Suppressor macrophage treated with lipopolysaccharide for 1 hour (primary cell): ENCODE results near the gene CASR.
A peak's percentile ranks its signal among the peaks of the same experiment; 100 is the strongest.

Experiments used
- DNase-seq, 3 donors: peaks; one replicate each; pipeline ENCODE4 v3.0.0-alpha.2; 2020 to 2022

CASR gene

GRCh38 chr3:122307094-122307687 lies 123.7 kb downstream of the CASR start:
- peak; percentile 40 to 63 (median 40) for DNase-seq

- DNase-seq = peak in 1 of 3 donors; percentile 49
These were observed 124.5 kb downstream of the CASR start for GRCh38 chr3:122307976-122308375.

- no peak for DNase-seq
These were observed 126.9 kb downstream of the CASR start for GRCh38 chr3:122310361-122310760.

- no peak for DNase-seq
These were observed 129.4 kb downstream of the CASR start for GRCh38 chr3:122312826-122313225.

GRCh38 chr3:122313281-122313680 lies 129.8 kb downstream of the CASR start:
- DNase-seq = no peak

GRCh38 chr3:122314228-122314876 lies 130.9 kb downstream of the CASR start:
- peak; percentile 65 to 91 (median 78) for DNase-seq

- no peak for DNase-seq
These were observed 132.2 kb downstream of the CASR start for GRCh38 chr3:122315619-122316018.

- no peak for DNase-seq
These were observed 132.9 kb downstream of the CASR start for GRCh38 chr3:122316368-122316767.

GRCh38 chr3:122318620-122319019 lies 135.2 kb downstream of the CASR start:
- no peak for DNase-seq

GRCh38 chr3:122322095-122323075 lies 138.9 kb downstream of the CASR start:
- peak in 2 of 3 donors; percentile 17 to 57 for DNase-seq

- DNase-seq = peak; percentile 61 to 83 (median 78)
These were observed 141.4 kb downstream of the CASR start, which contains the start of gene CSTA for GRCh38 chr3:122324871-122325323. CSTA (plus strand) TSS chr3:122325248; CDS start chr3:122325293, 45 bp downstream.

- no peak for DNase-seq
These were observed 142.3 kb downstream of the CASR start for GRCh38 chr3:122325769-122326168.

GRCh38 chr3:122331886-122332285 lies 148.4 kb downstream of the CASR start:
- DNase-seq = no peak

- DNase-seq = no peak
These were observed 149.1 kb downstream of the CASR start for GRCh38 chr3:122332551-122332950.
